PC-3 (cell line): ENCODE results near the gene CAMTA1.

ENCODE experiments used
- CTCF ChIP-seq: fragments of 300-600 bp; sonication (generic); conservative IDR thresholded peaks from 2 replicates; pipeline ENCODE4 v1.5.1; 2017; ENCODE audit warnings: antibody characterized with exemption, low read depth, mild to moderate bottlenecking, low read length
- EZH2 ChIP-seq: fragments of 300-600 bp; sonication (generic); IDR thresholded peaks from one replicate; pipeline ENCODE4 v1.6.1; 2017; ENCODE audit warnings: antibody characterized with exemption, mild to moderate bottlenecking, low read length; ENCODE audit not compliant: unreplicated experiment
- EZH2phosphoT487 ChIP-seq: fragments of 300-600 bp; sonication (generic); IDR thresholded peaks from 2 replicates; pipeline ENCODE4 v1.6.1; 2018; ENCODE audit warnings: mild to moderate bottlenecking, antibody characterized with exemption, low read length, borderline replicate concordance

DNA sequence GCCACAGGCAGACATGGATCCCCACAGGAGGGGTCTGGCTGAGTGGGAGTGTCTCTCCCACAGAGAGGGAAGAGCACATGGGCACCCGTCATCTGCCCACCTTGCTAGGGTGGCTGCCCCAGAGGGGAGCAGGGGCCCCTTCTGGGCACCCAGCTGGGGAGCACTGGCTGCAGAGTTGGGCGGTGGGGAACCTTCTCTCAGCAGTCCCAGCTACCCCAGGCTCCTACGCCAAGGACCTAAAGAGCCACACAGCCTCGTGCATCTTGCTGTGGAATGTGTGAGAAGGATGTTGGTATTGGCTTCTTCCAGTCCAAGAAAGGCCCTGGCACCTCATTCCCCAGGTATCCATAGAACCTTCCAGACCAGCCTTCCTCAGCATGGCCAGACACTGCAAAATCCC lies 735.2 kb downstream of the CAMTA1 start:
- TF ChIP-seq EZH2phosphoT487 (no peak), CTCF (no peak), EZH2 (no peak)
